GM18520 (cell line): Measurements from ENCODE around the gene BRINP1.
"Not testable (repeated sequence)": the region's sequence is repeated elsewhere in the genome, so short reads cannot be mapped to it uniquely, and the experiment has no call there.

ENCODE experiments used
- ATAC-seq: cut with Tn5 transposase; IDR thresholded peaks from one replicate; pipeline ENCODE4 v1.9.1; 2021; ENCODE audit not compliant: unreplicated experiment

BRINP1 gene

GRCh38 chr9:119215651-119216050 is 153.6 kb downstream of the BRINP1 start:
- no peak for ATAC-seq

- ATAC-seq = no peak
Measured at GRCh38 chr9:119213471-119213870, 155.8 kb downstream of the BRINP1 start.

DNA sequence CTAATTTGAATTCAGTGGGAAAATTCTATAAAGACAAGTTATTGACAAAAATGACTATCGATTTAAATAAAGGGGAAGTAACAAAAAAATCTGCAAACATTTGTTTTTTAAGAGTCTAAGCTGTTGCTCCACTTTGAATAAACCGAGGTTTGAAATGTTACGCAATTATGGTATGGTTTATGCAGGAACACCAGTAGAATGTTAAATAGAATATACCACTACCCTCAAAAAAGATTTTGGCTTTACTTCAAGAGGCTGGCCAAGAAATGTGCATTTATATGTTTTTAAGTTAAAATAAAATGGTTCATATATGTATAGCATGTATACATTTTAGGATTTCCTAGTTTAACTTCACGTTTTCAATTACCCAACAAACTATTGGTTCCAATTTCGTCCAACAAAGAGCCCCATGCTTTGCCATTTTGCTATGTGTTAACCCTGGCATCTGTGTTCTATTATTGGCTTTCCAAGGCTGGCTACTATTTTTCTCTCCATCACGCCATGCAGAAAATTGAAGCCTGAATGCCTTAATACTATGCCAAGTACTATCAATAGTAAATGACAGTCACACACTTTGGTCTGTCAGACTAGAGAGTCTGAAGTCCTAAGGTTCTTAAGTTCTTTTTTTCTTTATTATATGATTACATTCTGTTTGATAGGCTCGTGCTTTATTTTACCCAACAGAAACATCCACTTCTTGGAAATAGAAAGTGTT is 171.2 kb downstream of the BRINP1 start:
- ATAC-seq = no peak

DNA sequence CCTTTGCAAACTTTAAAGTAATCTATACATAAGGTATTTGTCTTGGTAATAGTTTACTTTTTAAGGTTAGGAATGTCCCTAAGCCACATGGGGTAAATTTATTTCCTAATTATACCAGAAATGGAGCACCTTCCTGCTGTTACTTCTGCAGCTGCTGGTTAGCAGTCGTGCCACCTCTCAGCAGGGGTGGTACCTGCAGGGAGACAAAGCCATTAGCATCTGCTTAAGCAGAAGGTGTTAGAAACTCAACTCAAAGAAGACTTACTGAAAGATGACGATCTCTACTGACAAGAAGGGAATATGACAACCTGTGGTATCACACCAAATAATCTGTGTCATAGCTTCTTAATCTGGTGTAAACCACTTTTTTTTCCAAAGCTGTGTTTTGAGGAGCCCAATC is 173.7 kb downstream of the BRINP1 start:
- ATAC-seq = no peak

DNA sequence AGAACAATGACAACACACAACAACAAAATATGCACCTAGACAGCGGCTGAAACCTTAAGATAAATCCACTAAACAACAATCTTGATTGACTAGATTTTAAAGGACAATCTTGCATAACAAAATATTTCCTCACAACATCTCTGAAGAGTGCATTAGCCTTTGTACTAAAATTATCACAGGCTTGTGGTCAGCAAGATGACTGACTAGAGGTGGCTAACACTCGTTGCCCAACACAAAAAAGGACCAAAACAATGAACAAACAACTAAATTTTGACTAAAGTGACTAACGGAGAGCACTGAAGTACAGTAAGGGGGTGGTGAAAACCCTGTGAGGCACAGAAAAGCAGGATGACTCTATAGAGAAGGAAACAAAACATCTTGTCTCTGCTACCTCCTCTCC is 183.9 kb downstream of the BRINP1 start:
- no peak for ATAC-seq

- ATAC-seq = no peak
Measured at GRCh38 chr9:119184265-119184936, 184.8 kb downstream of the BRINP1 start.

DNA sequence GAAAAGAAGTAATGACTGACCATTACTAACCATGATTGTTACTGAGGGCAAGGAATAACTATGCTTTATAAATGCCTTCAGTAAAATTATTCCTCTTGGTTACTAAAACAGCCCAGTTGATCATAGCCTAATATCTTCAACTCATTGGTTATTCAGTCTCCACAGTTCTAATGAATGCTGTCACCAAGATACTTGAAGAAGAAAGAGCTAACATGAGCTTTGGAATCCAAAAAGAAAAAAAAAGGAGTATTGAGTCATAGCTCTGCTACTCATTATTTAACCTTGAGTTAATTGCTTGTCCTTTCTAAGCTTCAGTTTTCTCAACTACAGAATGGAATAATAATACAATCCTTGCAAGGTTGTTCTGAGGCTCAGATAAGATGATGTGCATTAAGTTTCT is 187.7 kb downstream of the BRINP1 start:
- no peak for ATAC-seq

DNA sequence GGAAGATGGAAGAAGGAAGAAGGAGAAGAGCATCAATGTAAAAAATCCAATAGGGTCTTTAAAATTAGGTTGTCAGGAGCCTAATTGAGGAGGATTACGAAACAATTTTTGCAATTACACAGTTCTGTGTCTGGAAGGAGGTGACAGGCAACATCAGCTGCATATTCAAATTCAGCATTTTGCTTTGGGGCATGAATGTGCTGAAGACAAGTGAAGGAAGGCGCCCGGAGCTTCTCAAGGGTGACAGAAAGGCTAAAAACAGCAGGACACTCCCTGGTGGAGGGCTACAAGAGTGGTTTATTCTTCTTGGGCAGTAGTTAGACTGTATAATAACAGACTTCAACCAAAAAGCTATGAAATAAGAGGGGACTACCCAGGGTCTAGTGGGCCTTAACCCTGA is 188.3 kb downstream of the BRINP1 start:
- no peak for ATAC-seq

DNA sequence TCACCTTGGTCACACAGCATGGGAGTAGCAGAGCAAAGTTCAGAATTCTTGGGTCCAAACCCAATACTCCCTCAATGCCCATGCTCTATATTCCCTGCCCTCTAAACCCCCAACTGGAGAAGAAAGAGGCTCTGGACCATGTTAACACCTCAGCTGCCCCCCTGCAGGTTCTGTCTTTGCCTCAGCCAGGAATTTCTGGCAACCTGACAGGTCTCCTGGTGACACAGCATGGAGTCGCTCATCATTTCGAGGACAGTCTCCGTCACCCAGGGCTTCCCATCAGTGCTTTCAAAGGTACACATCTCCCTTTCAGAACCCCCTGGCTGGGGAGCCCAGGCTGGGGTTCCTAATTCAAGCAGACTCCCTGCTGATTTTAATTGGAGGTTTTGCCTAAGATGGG is 189.5 kb downstream of the BRINP1 start:
- ATAC-seq = no peak

DNA sequence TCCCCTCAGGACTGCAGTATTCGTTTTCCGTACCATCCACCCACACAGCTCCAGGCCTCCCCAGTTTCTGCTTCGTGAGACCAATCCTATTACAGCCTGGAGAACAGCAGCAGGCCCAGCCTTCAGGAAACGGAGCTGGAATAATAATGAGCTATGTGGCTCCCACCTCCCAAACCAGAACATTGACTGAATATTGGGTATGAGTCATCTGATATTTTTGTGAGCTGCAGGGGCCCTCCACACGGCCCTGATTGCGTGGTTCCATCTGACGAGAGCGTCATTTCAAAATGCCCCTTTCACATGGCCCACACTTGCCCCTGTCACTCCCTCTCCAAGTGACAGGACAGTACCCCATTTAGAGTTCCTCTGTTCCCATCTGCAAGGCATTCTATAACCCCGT is 192.0 kb downstream of the BRINP1 start:
- no peak for ATAC-seq

- no peak for ATAC-seq
Measured at GRCh38 chr9:119175581-119175980, 193.7 kb downstream of the BRINP1 start.

DNA sequence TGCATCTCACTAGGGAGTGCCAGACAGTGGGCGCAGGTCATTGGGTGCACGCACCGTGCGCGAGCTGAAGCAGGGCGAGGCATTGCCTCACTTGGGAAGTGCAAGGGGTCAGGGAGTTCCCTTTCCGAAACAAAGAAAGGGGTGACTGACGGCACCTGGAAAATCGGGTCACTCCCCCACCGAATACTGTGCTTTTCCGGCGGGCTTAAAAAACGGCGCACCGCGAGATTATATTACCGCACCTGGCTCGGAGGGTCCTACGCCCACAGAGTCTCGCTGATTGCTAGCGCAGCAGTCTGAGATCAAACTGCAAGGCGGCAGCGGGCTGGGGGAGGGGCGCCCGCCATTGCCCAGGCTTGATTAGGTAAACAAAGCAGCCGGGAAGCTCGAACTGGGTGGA is 200.0 kb downstream of the BRINP1 start:
- ATAC-seq = not testable (repeated sequence)

DNA sequence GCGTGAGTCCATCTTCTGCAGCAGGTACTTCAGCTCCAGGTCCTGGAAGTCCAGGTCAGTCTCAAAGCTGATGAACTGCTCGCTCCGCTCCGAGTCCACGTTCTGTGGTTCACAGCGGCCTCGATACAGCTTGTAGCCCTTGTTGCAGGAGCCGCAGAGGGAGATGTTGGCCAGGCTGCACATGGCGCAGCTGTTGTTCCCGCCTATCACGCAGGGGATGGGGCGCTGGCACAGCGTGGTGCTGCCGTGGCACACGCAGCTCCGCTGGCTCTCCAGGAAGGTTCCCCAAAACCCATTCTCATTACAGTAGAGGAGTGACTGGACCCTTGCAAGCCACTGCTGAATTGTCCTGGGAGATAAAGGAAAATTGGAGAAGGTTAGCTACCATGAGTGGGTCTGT is 201.4 kb downstream of the BRINP1 start:
- no peak for ATAC-seq

DNA sequence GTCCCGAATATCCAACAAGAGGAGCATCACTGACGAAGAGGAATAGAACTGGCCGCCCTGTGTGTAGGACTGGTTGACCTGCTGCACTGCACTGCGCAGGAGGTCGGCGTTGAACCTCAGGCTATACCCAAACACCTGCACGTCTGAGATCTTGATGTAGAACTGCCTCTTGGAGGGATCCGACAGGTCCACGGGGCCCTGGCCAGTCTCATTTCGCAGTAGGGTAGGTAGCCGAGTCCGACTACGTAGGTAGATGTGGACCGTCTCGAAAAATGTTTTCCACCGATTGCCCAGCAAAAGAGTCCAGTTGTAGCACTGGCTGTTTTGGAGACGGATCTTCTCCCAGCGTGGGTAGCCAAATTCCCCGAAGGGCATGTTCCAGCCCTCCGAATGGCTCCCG is 202.0 kb downstream of the BRINP1 start:
- no peak for ATAC-seq

GRCh38 chr9:119166096-119166495 is 203.1 kb downstream of the BRINP1 start:
- no peak for ATAC-seq

- no peak for ATAC-seq
Measured at GRCh38 chr9:119165131-119165530, 204.1 kb downstream of the BRINP1 start.

- no peak for ATAC-seq
Measured at GRCh38 chr9:119164716-119165115, 204.5 kb downstream of the BRINP1 start.

GRCh38 chr9:119160551-119160950 is 208.7 kb downstream of the BRINP1 start:
- ATAC-seq = no peak

DNA sequence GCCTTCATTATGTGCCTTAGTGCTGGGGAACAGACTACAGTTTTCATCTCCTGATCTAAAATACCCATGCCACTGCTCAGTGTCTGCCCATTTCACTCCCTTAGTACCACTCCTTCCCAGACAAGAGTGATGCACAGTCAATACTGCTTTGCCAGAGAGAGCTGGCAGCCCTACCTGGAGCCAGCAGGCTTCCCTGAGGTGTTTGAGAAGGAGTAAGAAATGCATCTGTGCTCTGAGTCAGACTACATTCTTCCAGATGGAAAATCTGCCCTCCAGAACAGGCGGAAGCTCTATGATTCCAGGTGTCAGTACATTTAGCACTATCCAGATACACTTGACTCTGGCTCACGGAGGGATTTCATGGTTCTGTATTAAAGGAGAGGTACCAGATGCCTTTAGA is 209.8 kb downstream of the BRINP1 start:
- ATAC-seq = no peak

GRCh38 chr9:119157196-119157595 is 212.0 kb downstream of the BRINP1 start:
- ATAC-seq = no peak

DNA sequence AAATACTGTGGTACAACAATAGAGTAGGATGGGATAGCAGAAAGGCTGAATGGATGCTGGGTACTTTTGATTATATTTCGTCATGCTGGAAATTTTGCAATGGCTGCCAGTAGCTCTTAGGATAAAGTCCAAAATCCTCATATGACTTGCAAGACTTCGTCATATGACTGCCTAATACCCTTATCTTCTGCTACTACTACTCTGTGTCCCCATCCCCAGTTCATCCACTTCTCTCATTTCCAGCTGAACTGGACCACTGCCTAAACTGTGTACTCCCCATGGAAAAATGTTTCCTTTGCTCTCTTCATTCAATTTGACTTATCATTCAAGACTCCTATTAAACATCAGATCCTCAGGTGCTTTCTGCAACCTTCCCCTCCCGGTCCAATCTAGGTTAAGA is 212.9 kb downstream of the BRINP1 start:
- no peak for ATAC-seq

DNA sequence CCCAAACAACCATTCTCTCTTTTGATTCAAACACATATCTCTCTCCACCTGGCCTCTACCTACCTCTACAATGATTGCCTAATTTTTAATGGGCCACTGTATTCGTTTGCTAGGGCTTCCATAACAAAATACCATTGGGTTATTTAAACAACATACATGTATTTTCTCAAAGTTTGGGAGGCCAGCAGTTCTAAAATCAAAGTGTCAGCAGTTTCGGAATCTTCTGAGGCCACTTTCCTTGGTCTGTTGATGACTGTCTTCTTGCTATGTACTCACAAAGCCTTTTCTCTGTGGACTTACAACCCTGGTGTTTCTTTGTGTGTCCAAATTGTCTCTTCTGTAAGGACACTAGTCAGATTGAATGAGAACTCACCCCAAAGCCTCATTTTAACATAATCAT is 214.7 kb downstream of the BRINP1 start:
- ATAC-seq = no peak

DNA sequence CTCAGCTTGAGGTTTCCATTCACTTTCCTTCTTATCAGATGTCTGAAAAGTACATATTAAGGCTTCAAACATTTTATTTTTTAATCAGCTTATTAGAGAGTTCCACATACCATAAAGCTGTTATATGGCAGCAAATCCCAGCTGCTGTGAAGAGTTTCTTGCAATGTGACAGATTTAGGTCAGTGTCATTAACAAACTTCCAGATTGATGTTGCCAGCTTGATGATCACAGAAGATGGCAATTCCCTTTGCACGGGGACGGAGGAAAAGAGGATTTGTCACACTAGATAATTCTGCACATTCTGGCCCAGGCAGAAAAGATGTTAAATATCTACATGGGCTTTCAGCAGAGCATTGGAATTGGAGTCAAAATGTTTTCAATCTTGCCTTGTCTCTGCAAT is 215.8 kb downstream of the BRINP1 start:
- no peak for ATAC-seq
